ENCODE measurements around the gene DENND1B. TPM values are rescaled to one million over a fixed set of nuclear protein-coding genes. Genes with fewer than 3 reads are reported as not detected.

Gene DENND1B
- total and polyA plus RNA-seq, 2 of the 8 experiments (the other 6 are each of a cell fraction or from before 2014, with no cell fraction given), result 0.74 to 3.3 TPM

- H3K79me1 ChIP-seq (ENCODE audit: low read depth, low read length), result no peaks in the 10 kb centered on the region
- no peak overlapping the region for H2BK20ac ChIP-seq (ENCODE audit: low read length)
- no peak overlapping the region for H3K9ac ChIP-seq (replicated peaks in 1 of 4; ENCODE audit: extremely low read depth in 1 of 4, low read depth in 3 of 4, low read length in 3 of 4)
- no peaks in the 10 kb centered on the region for H3K36me3 ChIP-seq (ENCODE audit: control insufficient read depth in 2 of 4, insufficient read depth in 4 of 4, low read length in 3 of 4)
- H2BK120ac ChIP-seq (replicated peaks; ENCODE audit: low read depth, low read length), result no peak overlapping the region
- H2AFZ ChIP-seq (ENCODE audit: low read length), result no peak overlapping the region
- no peaks in the 10 kb centered on the region for H3K27me3 ChIP-seq (replicated peaks in 1 of 4; ENCODE audit: control insufficient read depth in 3 of 4, extremely low read depth in 1 of 4, insufficient read depth in 3 of 4, low read length in 3 of 4)
- no peak overlapping the region for H3K4me2 ChIP-seq (ENCODE audit: insufficient read depth in 1 of 2, low read depth in 2 of 2, low read length in 2 of 2)
- no peak overlapping the region for H2BK15ac ChIP-seq (ENCODE audit: low read length)
- H3K4me1 ChIP-seq (replicated peaks in 1 of 4; ENCODE audit: control insufficient read depth in 3 of 4, insufficient read depth in 4 of 4, low read length in 3 of 4), result no peaks in the 10 kb centered on the region
- no peak overlapping the region for H4K5ac ChIP-seq (ENCODE audit: insufficient read length, low read depth, low read length)
- H4K8ac ChIP-seq (ENCODE audit: extremely low read depth, insufficient read depth, low read length), result no peak overlapping the region; the same call in none of the 2 replicates
- FAIRE-seq (no peak), DNase-seq (ENCODE audit: low read depth in 1 of 2, low spot score in 2 of 2) (no peak)
- H3K79me2 ChIP-seq (ENCODE audit: control insufficient read depth in 1 of 2, insufficient read depth in 2 of 2, low read length in 2 of 2), result no peaks in the 10 kb centered on the region
- H4K20me1 ChIP-seq (replicated peaks in 1 of 2; ENCODE audit: control insufficient read depth in 1 of 2, insufficient read depth in 2 of 2, low read length in 2 of 2), result no peaks in the 10 kb centered on the region
- 91% methylated on average over 3 of the region's 3 CpGs; no CpG with 5 or more reads in 1 of the 2 experiments for WGBS, 2 experiments (ENCODE audit: extremely low coverage in 1 of 2, insufficient coverage in 1 of 2, insufficient read length in 1 of 2, insufficient replicate concordance in 2 of 2, low coverage in 1 of 2, low lambda C conversion rate in 2 of 2, missing lambda C conversion rate in 1 of 2)
- H3K18ac ChIP-seq (ENCODE audit: extremely low read depth, low read length), result no peak overlapping the region
- H3K27ac ChIP-seq (ENCODE audit: low read depth, low read length), result no peak overlapping the region
- CTCF ChIA-PET (ENCODE audit: partially characterized antibody), result interaction anchor here (0.8 kb wide), 1 partner anchor 125 kb away, joined by 3 read pairs; no protein-coding TSS in a partner anchor
- H3K9me3 ChIP-seq (ENCODE audit: insufficient read depth in 2 of 2, low read depth in 1 of 2, low read length in 1 of 2), result no peaks in the 10 kb centered on the region
- no peak overlapping the region for H3K4ac ChIP-seq (replicated peaks; ENCODE audit: insufficient read length, low read depth, low read length)
- H3K23me2 ChIP-seq (ENCODE audit: low read depth, low read length), result no peaks in the 10 kb centered on the region
- no peak overlapping the region for H3K23ac ChIP-seq (ENCODE audit: insufficient read length)
- H2AK5ac ChIP-seq (ENCODE audit: low read depth, low read length), result no peak overlapping the region
- H3K56ac ChIP-seq (replicated peaks; ENCODE audit: insufficient read length, low read depth, low read length), result no peak overlapping the region
- H4K91ac ChIP-seq (replicated peaks; ENCODE audit: insufficient read length, low read length), result no peak overlapping the region
- no peak overlapping the region for H3K14ac ChIP-seq (ENCODE audit: insufficient read length)
- peak overlapping the region; percentile 30; the same call in 1 of the 2 replicates for H2BK5ac ChIP-seq (ENCODE audit: low read depth, low read length)
- no peak overlapping the region for H3K4me3 ChIP-seq (ENCODE audit: extremely low read depth in 1 of 4, insufficient read depth in 2 of 4, low read depth in 3 of 4, low read length in 4 of 4)
- POLR2A ChIA-PET (ENCODE audit: partially characterized antibody), result interaction anchor here (1.0 kb wide), 1 partner anchor 10 kb away, joined by 3 read pairs; no protein-coding TSS in a partner anchor
- no peak overlapping the region for H2BK12ac ChIP-seq (ENCODE audit: low read depth, low read length)
- TF ChIP-seq GABPA (IDR thresholded peaks at IDR 0.05; ENCODE audit: borderline replicate concordance, insufficient read depth, low read length) (no peak), CHD2 (IDR thresholded peaks at IDR 0.05; ENCODE audit: low read length) (no peak), RXRA (IDR thresholded peaks at IDR 0.05; ENCODE audit: insufficient read depth, low read depth, low read length) (no peak), SRF (IDR thresholded peaks at IDR 0.05; ENCODE audit: low read depth, low read length) (no peak), SIX5 (IDR thresholded peaks at IDR 0.05; ENCODE audit: low read depth, low read length) (no peak), BCL11A (IDR thresholded peaks at IDR 0.05; ENCODE audit: low read depth in 2 of 2, low read length in 2 of 2) (no peak), EZH2 (IDR thresholded peaks at IDR 0.05; ENCODE audit: low read depth, low read length, severe bottlenecking) (no peak), JUN (IDR thresholded peaks at IDR 0.05; ENCODE audit: low read depth, low read length) (no peak), CBX5 (IDR thresholded peaks at IDR 0.05; ENCODE audit: low read depth, low read length) (no peak), SUZ12 (IDR thresholded peaks at IDR 0.05; ENCODE audit: low read length) (no peak), CTBP2 (IDR thresholded peaks at IDR 0.05; ENCODE audit: borderline replicate concordance, insufficient read depth, insufficient read length, low read length) (no peak)
Measured at GRCh38 chr1:197788741-197789739, 13.8 kb upstream of the DENND1B start.

Measured in H1 (cell line).